Measurements from ENCODE around the gene MS4A7. TPM values are rescaled to one million over a fixed set of nuclear protein-coding genes. Genes with fewer than 3 reads are reported as not detected.

MS4A7 gene
- polyA plus RNA-seq, 3 donors, result 4.7 to 7.8 (median 7.6) TPM

Other genes starting within 250 kb of the MS4A7 start
- gene MS4A6A, start 195.4 kb upstream of the MS4A7 start, polyA plus RNA-seq (ENCODE audit: insufficient read length in 3 of 3), result 10 to 100 TPM; 17.4 to 18.0 (median 18.0) TPM
- gene MS4A4E, start 135.4 kb upstream of the MS4A7 start, polyA plus RNA-seq (ENCODE audit: insufficient read length in 3 of 3), result 1 to 10 TPM in 2 of 3 donors, under 1 TPM in 1; 0.94 to 1.5 (median 1.1) TPM
- gene MS4A4A, start 97.9 kb upstream of the MS4A7 start, polyA plus RNA-seq (ENCODE audit: insufficient read length in 3 of 3), result 1 to 10 TPM; 5.1 to 9.9 (median 6.4) TPM
- not detected for gene MS4A6E, start 51.3 kb upstream of the MS4A7 start, polyA plus RNA-seq (ENCODE audit: insufficient read length in 3 of 3)
- gene MS4A14, start 17.9 kb downstream of the MS4A7 start, polyA plus RNA-seq (ENCODE audit: insufficient read length in 3 of 3), result under 1 TPM; 0.10 to 0.27 (median 0.16) TPM
- gene MS4A5, start 51.0 kb downstream of the MS4A7 start, polyA plus RNA-seq (ENCODE audit: insufficient read length in 3 of 3), result not detected
- gene MS4A1, start 77.3 kb downstream of the MS4A7 start, polyA plus RNA-seq (ENCODE audit: insufficient read length in 3 of 3), result under 1 TPM in 2 of 3 donors, not detected in 1; 0.48 to 0.68 TPM
- gene MS4A12, start 114.2 kb downstream of the MS4A7 start, polyA plus RNA-seq (ENCODE audit: insufficient read length in 3 of 3), result not detected
- gene MS4A13, start 136.9 kb downstream of the MS4A7 start, polyA plus RNA-seq (ENCODE audit: insufficient read length in 3 of 3), result not detected

All from renal pelvis (tissue), 3 donors.